ENCODE results near the gene OR5P2. TPM values are rescaled to one million over a fixed set of nuclear protein-coding genes. Genes with fewer than 3 reads are reported as not detected.

The OR5P2 gene
- 0.07 TPM for polyA plus RNA-seq (2013, experiment 1 of 2)
- 0.04 TPM for polyA plus RNA-seq (2013, experiment 2 of 2)

DNA sequence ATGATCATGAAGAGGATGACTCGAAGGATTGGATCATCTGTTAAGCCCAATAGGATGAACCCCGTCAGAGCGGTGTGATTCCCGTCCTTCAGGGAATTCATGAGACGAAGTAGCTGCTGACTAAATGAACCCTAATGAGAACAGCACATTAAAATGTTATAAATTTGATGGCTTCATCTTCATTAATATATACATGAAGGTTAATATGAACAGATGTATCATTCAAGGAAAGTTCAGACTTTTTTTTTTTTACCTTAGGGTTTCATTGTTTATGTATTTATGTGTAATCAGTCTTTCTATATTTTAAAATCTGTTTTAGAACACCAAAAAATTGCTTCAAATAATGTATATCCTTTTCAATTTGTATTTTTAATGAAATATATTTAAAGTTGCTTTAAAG, at the start of gene OR5P2:
Gene OR5P2 (minus strand): TSS at position 101 of the 400 bp plus-strand sequence. CDS start 0 bp downstream, at position 101.
- H2BK15ac ChIP-seq (replicated peaks; ENCODE audit: low read depth) = no peak within 1 kb of the TSS
- WGBS (ENCODE audit: extremely low coverage, insufficient coverage, low lambda C conversion rate) = no CpG with 5 or more reads among the region's 5 CpGs
- no peak within 1 kb of the TSS for H3K23ac ChIP-seq (ENCODE audit: low read length)
- no peaks in the 10 kb centered on the region for H3K27me3 ChIP-seq (ENCODE audit: insufficient read depth, low read length, poor library complexity)
- no peak within 1 kb of the TSS for H3K9ac ChIP-seq (ENCODE audit: low read length)
- H3K36me3 ChIP-seq (ENCODE audit: control insufficient read depth, insufficient read depth, low read length) = peaks cover 3% of the 10 kb centered on the region
- no peak within 1 kb of the TSS for H2BK5ac ChIP-seq (ENCODE audit: low read length)
- H3K4me2 ChIP-seq (ENCODE audit: low read length) = no peak within 1 kb of the TSS
- no peak for DNase-seq
- no peaks in the 10 kb centered on the region for H3K4me1 ChIP-seq (ENCODE audit: control insufficient read depth, low read depth, low read length)
- H4K5ac ChIP-seq (ENCODE audit: low read length) = no peak within 1 kb of the TSS
- no peak within 1 kb of the TSS for H3K56ac ChIP-seq (ENCODE audit: low read length)
- H2AK5ac ChIP-seq (ENCODE audit: low read length) = no peak within 1 kb of the TSS
- H3K27ac ChIP-seq (ENCODE audit: low read depth, low read length) = no peak within 1 kb of the TSS
- H4K8ac ChIP-seq (ENCODE audit: low read depth, low read length) = no peak within 1 kb of the TSS
- no peak within 1 kb of the TSS for H3K4me3 ChIP-seq (ENCODE audit: low read length)
- no peaks in the 10 kb centered on the region for H3K79me2 ChIP-seq (ENCODE audit: control insufficient read depth, insufficient read depth, low read length)
- H2BK120ac ChIP-seq (ENCODE audit: low read depth, low read length) = no peak within 1 kb of the TSS
- H3K4ac ChIP-seq (ENCODE audit: low read depth, low read length) = no peak within 1 kb of the TSS
- no peak within 1 kb of the TSS for H3K18ac ChIP-seq (ENCODE audit: low read length)
- H3K79me1 ChIP-seq (ENCODE audit: low read length) = no peaks in the 10 kb centered on the region

DNA sequence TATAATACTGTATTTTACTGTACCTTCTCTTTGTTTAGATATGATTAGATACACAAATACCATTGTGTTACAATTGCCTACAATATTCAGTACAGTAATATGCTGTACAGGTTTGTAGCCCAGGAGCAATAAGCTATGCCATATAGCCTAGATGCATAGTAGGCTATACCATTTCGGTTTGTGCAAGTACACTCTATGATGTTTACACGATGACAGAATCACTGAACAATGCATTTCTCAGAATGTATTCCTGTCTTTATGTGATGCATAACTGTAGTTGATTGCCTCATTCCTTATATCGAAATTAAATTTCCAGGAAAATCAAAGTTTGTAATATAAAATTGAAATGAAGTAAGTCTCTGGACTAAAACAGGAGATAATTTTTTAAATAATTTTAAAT, 49.3 kb upstream of the OR5P2 start:
- no peak overlapping the region for H4K5ac ChIP-seq (ENCODE audit: low read length)
- no peaks in the 10 kb centered on the region for H3K79me2 ChIP-seq (ENCODE audit: control insufficient read depth, insufficient read depth, low read length)
- no peaks in the 10 kb centered on the region for H3K27me3 ChIP-seq (ENCODE audit: insufficient read depth, low read length, poor library complexity)
- no peak overlapping the region for H3K27ac ChIP-seq (ENCODE audit: low read depth, low read length)
- no peak for DNase-seq
- no peak overlapping the region for H3K56ac ChIP-seq (ENCODE audit: low read length)
- no peak overlapping the region for H3K9ac ChIP-seq (ENCODE audit: low read length)
- H3K4me1 ChIP-seq (ENCODE audit: control insufficient read depth, low read depth, low read length) = no peaks in the 10 kb centered on the region
- no CpG with 5 or more reads among the region's 3 CpGs for WGBS (ENCODE audit: extremely low coverage, insufficient coverage, low lambda C conversion rate)
- no peak overlapping the region for H3K4me2 ChIP-seq (ENCODE audit: low read length)
- no peak overlapping the region for H2BK5ac ChIP-seq (ENCODE audit: low read length)
- H3K23ac ChIP-seq (ENCODE audit: low read length) = no peak overlapping the region
- no peaks in the 10 kb centered on the region for H3K36me3 ChIP-seq (ENCODE audit: control insufficient read depth, insufficient read depth, low read length)
- no peak overlapping the region for H3K4me3 ChIP-seq (ENCODE audit: low read length)
- no peak overlapping the region for H3K18ac ChIP-seq (ENCODE audit: low read length)
- no peak overlapping the region for H2BK120ac ChIP-seq (ENCODE audit: low read depth, low read length)
- no peak overlapping the region for H4K8ac ChIP-seq (ENCODE audit: low read depth, low read length)
- H3K79me1 ChIP-seq (ENCODE audit: low read length) = no peaks in the 10 kb centered on the region
- H3K4ac ChIP-seq (ENCODE audit: low read depth, low read length) = no peak overlapping the region
- H2BK15ac ChIP-seq (replicated peaks; ENCODE audit: low read depth) = no peak overlapping the region
- no peak overlapping the region for H2AK5ac ChIP-seq (ENCODE audit: low read length)

GRCh38 chr11:7844986-7845385, 48.2 kb upstream of the OR5P2 start:
- Histone ChIP-seq H3K4me1 (ENCODE audit: control insufficient read depth, low read depth, low read length) (no peaks in the 10 kb centered on the region), H4K5ac (ENCODE audit: low read length) (no peak overlapping the region), H3K9ac (ENCODE audit: low read length) (no peak overlapping the region), H3K4ac (ENCODE audit: low read depth, low read length) (no peak overlapping the region), H2BK5ac (ENCODE audit: low read length) (no peak overlapping the region), H3K23ac (ENCODE audit: low read length) (no peak overlapping the region), H3K79me2 (ENCODE audit: control insufficient read depth, insufficient read depth, low read length) (no peaks in the 10 kb centered on the region), H4K8ac (ENCODE audit: low read depth, low read length) (no peak overlapping the region), H3K27me3 (ENCODE audit: insufficient read depth, low read length, poor library complexity) (no peaks in the 10 kb centered on the region), H3K56ac (ENCODE audit: low read length) (no peak overlapping the region), H2BK120ac (ENCODE audit: low read depth, low read length) (no peak overlapping the region), H3K4me3 (ENCODE audit: low read length) (no peak overlapping the region), H2BK15ac (replicated peaks; ENCODE audit: low read depth) (no peak overlapping the region), H3K18ac (ENCODE audit: low read length) (no peak overlapping the region), H3K79me1 (ENCODE audit: low read length) (no peaks in the 10 kb centered on the region), H2AK5ac (ENCODE audit: low read length) (no peak overlapping the region), H3K4me2 (ENCODE audit: low read length) (no peak overlapping the region), H3K36me3 (ENCODE audit: control insufficient read depth, insufficient read depth, low read length) (no peaks in the 10 kb centered on the region), H3K27ac (ENCODE audit: low read depth, low read length) (no peak overlapping the region)
- DNase-seq = no peak
- no CpG with 5 or more reads among the region's 3 CpGs for WGBS (ENCODE audit: extremely low coverage, insufficient coverage, low lambda C conversion rate)

DNA sequence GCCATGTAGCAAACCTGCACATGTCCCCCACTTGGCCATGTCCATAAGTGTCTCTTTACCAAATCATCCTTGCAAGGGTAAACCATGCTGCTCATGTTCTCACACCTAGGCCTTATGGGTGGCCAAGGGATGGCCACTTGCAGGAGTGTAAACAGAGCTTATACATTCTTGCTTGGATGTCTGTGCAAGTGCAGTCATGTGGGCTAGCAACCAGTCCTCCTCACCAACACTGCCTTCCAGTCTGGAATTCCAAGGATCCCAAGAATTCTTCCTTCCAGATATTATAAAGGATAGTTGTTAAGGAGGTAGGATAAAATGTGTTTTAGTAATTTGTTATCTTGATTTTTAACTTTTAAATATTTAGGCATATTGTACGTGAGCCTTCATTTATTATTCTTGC, 47.8 kb upstream of the OR5P2 start:
- Histone ChIP-seq H2AK5ac (ENCODE audit: low read length) (no peak overlapping the region), H3K27me3 (ENCODE audit: insufficient read depth, low read length, poor library complexity) (no peaks in the 10 kb centered on the region), H3K4me2 (ENCODE audit: low read length) (no peak overlapping the region), H2BK120ac (ENCODE audit: low read depth, low read length) (no peak overlapping the region), H3K79me2 (ENCODE audit: control insufficient read depth, insufficient read depth, low read length) (no peaks in the 10 kb centered on the region), H3K18ac (ENCODE audit: low read length) (no peak overlapping the region), H3K23ac (ENCODE audit: low read length) (no peak overlapping the region), H3K4me1 (ENCODE audit: control insufficient read depth, low read depth, low read length) (no peaks in the 10 kb centered on the region), H3K4me3 (ENCODE audit: low read length) (no peak overlapping the region), H3K27ac (ENCODE audit: low read depth, low read length) (no peak overlapping the region), H3K9ac (ENCODE audit: low read length) (no peak overlapping the region), H2BK15ac (replicated peaks; ENCODE audit: low read depth) (no peak overlapping the region), H3K36me3 (ENCODE audit: control insufficient read depth, insufficient read depth, low read length) (no peaks in the 10 kb centered on the region), H3K4ac (ENCODE audit: low read depth, low read length) (no peak overlapping the region), H4K8ac (ENCODE audit: low read depth, low read length) (no peak overlapping the region), H2BK5ac (ENCODE audit: low read length) (no peak overlapping the region), H3K79me1 (ENCODE audit: low read length) (no peaks in the 10 kb centered on the region), H3K56ac (ENCODE audit: low read length) (no peak overlapping the region), H4K5ac (ENCODE audit: low read length) (no peak overlapping the region)
- no CpG with 5 or more reads among the region's 1 CpG for WGBS (ENCODE audit: extremely low coverage, insufficient coverage, low lambda C conversion rate)
- peak; percentile 54 for DNase-seq

- H4K8ac ChIP-seq (ENCODE audit: low read depth, low read length) = no peak overlapping the region
- no peaks in the 10 kb centered on the region for H3K36me3 ChIP-seq (ENCODE audit: control insufficient read depth, insufficient read depth, low read length)
- no peak overlapping the region for H3K27ac ChIP-seq (ENCODE audit: low read depth, low read length)
- no peak overlapping the region for H2BK5ac ChIP-seq (ENCODE audit: low read length)
- no peak overlapping the region for H3K4me3 ChIP-seq (ENCODE audit: low read length)
- H2AK5ac ChIP-seq (ENCODE audit: low read length) = no peak overlapping the region
- no peaks in the 10 kb centered on the region for H3K79me2 ChIP-seq (ENCODE audit: control insufficient read depth, insufficient read depth, low read length)
- no peak overlapping the region for H4K5ac ChIP-seq (ENCODE audit: low read length)
- DNase-seq = no peak
- H3K27me3 ChIP-seq (ENCODE audit: insufficient read depth, low read length, poor library complexity) = no peaks in the 10 kb centered on the region
- no peaks in the 10 kb centered on the region for H3K4me1 ChIP-seq (ENCODE audit: control insufficient read depth, low read depth, low read length)
- no peak overlapping the region for H3K4me2 ChIP-seq (ENCODE audit: low read length)
- H3K23ac ChIP-seq (ENCODE audit: low read length) = no peak overlapping the region
- no CpG with 5 or more reads among the region's 2 CpGs for WGBS (ENCODE audit: extremely low coverage, insufficient coverage, low lambda C conversion rate)
- no peak overlapping the region for H3K9ac ChIP-seq (ENCODE audit: low read length)
- H3K79me1 ChIP-seq (ENCODE audit: low read length) = no peaks in the 10 kb centered on the region
- H3K18ac ChIP-seq (ENCODE audit: low read length) = no peak overlapping the region
- no peak overlapping the region for H3K4ac ChIP-seq (ENCODE audit: low read depth, low read length)
- no peak overlapping the region for H3K56ac ChIP-seq (ENCODE audit: low read length)
- H2BK15ac ChIP-seq (replicated peaks; ENCODE audit: low read depth) = no peak overlapping the region
- no peak overlapping the region for H2BK120ac ChIP-seq (ENCODE audit: low read depth, low read length)
These were observed 43.8 kb upstream of the OR5P2 start for GRCh38 chr11:7840578-7840977.

GRCh38 chr11:7833527-7833926, 36.8 kb upstream of the OR5P2 start:
- peak; percentile 59 for DNase-seq

More at GRCh38 chr11:7833527-7833926, 36.8 kb upstream of the OR5P2 start:
- Histone ChIP-seq H3K4me2 (ENCODE audit: low read length) (no peak overlapping the region), H3K27ac (ENCODE audit: low read depth, low read length) (no peak overlapping the region), H2AK5ac (ENCODE audit: low read length) (no peak overlapping the region), H3K36me3 (ENCODE audit: control insufficient read depth, insufficient read depth, low read length) (no peaks in the 10 kb centered on the region), H2BK120ac (ENCODE audit: low read depth, low read length) (no peak overlapping the region), H3K9ac (ENCODE audit: low read length) (no peak overlapping the region), H4K8ac (ENCODE audit: low read depth, low read length) (no peak overlapping the region), H2BK5ac (ENCODE audit: low read length) (no peak overlapping the region), H4K5ac (ENCODE audit: low read length) (no peak overlapping the region), H3K27me3 (ENCODE audit: insufficient read depth, low read length, poor library complexity) (no peaks in the 10 kb centered on the region), H3K56ac (ENCODE audit: low read length) (no peak overlapping the region), H3K18ac (ENCODE audit: low read length) (no peak overlapping the region), H3K4me1 (ENCODE audit: control insufficient read depth, low read depth, low read length) (no peaks in the 10 kb centered on the region), H3K79me2 (ENCODE audit: control insufficient read depth, insufficient read depth, low read length) (no peaks in the 10 kb centered on the region), H2BK15ac (replicated peaks; ENCODE audit: low read depth) (no peak overlapping the region), H3K4me3 (ENCODE audit: low read length) (no peak overlapping the region), H3K4ac (ENCODE audit: low read depth, low read length) (no peak overlapping the region), H3K79me1 (ENCODE audit: low read length) (no peaks in the 10 kb centered on the region), H3K23ac (ENCODE audit: low read length) (no peak overlapping the region)
